Ishikawa (cell line): Measurements from ENCODE around the gene MYO15B.

Experiments used
- CEBPB ChIP-seq: IDR thresholded peaks from 2 replicates; pipeline ENCODE4 v1.6.1; 2012
- CREB1 ChIP-seq: IDR thresholded peaks from 2 replicates; pipeline ENCODE4 v1.6.1; 2012; ENCODE audit warnings: low read depth
- EP300 ChIP-seq: IDR thresholded peaks from 2 replicates; pipeline ENCODE4 v1.6.1; 2012; ENCODE audit warnings: borderline replicate concordance
- MAX ChIP-seq: IDR thresholded peaks from 2 replicates; pipeline ENCODE4 v1.6.1; 2012
- NFIC ChIP-seq: IDR thresholded peaks from 2 replicates; pipeline ENCODE4 v1.6.1; 2012
- RAD21 ChIP-seq: IDR thresholded peaks from 2 replicates; pipeline ENCODE4 v1.6.1; 2012; ENCODE audit warnings: low read depth
- TAF1 ChIP-seq: IDR thresholded peaks from 2 replicates; pipeline ENCODE4 v1.6.1; 2012; ENCODE audit warnings: low read depth, mild to moderate bottlenecking
- TCF12 ChIP-seq: IDR thresholded peaks from 2 replicates; pipeline ENCODE4 v1.6.1; 2012; ENCODE audit warnings: low read depth
- TEAD4 ChIP-seq: IDR thresholded peaks from 2 replicates; pipeline ENCODE4 v1.6.1; 2012
- USF1 ChIP-seq: IDR thresholded peaks from 2 replicates; pipeline ENCODE4 v1.6.1; 2012
- YY1 ChIP-seq: IDR thresholded peaks from 2 replicates; pipeline ENCODE4 v1.6.1; 2012; ENCODE audit warnings: low read depth
- ZBTB7A ChIP-seq: IDR thresholded peaks from 2 replicates; pipeline ENCODE4 v1.6.1; 2012; ENCODE audit warnings: low read depth
- TF ChIP-seq, protein P1 (sequence below): IDR thresholded peaks from 2 replicates; pipeline ENCODE4 v1.6.1; 2012; ENCODE audit warnings: low read depth, mild to moderate bottlenecking

- TF ChIP-seq TAF1 (peak; percentile 87), NFIC (peak; percentile 31; the same call in 1 of the 2 replicates), USF1 (no peak; the same call in 1 of the 2 replicates), CEBPB (0 out of 2 replicates have a peak, but pooled peaks have one; percentile 2), RAD21 (no peak), YY1 (peak; percentile 97), CREB1 (peak; percentile 99), ZBTB7A (peak; percentile 44; the same call in 1 of the 2 replicates), EP300 (peak; percentile 24; the same call in 1 of the 2 replicates), MAX (peak; percentile 83), TEAD4 (peak; percentile 68; the same call in 1 of the 2 replicates), TCF12 (peak; percentile 81)
- TF ChIP-seq, protein P1, sequence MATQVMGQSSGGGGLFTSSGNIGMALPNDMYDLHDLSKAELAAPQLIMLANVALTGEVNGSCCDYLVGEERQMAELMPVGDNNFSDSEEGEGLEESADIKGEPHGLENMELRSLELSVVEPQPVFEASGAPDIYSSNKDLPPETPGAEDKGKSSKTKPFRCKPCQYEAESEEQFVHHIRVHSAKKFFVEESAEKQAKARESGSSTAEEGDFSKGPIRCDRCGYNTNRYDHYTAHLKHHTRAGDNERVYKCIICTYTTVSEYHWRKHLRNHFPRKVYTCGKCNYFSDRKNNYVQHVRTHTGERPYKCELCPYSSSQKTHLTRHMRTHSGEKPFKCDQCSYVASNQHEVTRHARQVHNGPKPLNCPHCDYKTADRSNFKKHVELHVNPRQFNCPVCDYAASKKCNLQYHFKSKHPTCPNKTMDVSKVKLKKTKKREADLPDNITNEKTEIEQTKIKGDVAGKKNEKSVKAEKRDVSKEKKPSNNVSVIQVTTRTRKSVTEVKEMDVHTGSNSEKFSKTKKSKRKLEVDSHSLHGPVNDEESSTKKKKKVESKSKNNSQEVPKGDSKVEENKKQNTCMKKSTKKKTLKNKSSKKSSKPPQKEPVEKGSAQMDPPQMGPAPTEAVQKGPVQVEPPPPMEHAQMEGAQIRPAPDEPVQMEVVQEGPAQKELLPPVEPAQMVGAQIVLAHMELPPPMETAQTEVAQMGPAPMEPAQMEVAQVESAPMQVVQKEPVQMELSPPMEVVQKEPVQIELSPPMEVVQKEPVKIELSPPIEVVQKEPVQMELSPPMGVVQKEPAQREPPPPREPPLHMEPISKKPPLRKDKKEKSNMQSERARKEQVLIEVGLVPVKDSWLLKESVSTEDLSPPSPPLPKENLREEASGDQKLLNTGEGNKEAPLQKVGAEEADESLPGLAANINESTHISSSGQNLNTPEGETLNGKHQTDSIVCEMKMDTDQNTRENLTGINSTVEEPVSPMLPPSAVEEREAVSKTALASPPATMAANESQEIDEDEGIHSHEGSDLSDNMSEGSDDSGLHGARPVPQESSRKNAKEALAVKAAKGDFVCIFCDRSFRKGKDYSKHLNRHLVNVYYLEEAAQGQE: no peak
These were observed 79.6 kb downstream of the MYO15B start, which contains the start of the genes RECQL5 and SAP30BP for GRCh38 chr17:75666959-75667790.
